GM18508 (cell line): ENCODE results near the gene KCNA3.

ENCODE experiments used
- ATAC-seq: cut with Tn5 transposase; IDR thresholded peaks from one replicate; pipeline ENCODE4 v1.9.1; 2021; ENCODE audit warnings: moderate number of reproducible peaks; ENCODE audit not compliant: insufficient read depth, unreplicated experiment

Gene KCNA3

GRCh38 chr1:110643879-110644472 is 30.8 kb downstream of the KCNA3 start:
- no peak for ATAC-seq

- no peak for ATAC-seq
Measured at GRCh38 chr1:110639724-110640386, 34.9 kb downstream of the KCNA3 start.

GRCh38 chr1:110638556-110638955 is 36.2 kb downstream of the KCNA3 start:
- ATAC-seq, result no peak

- ATAC-seq, result no peak
Measured at GRCh38 chr1:110638058-110638457, 36.7 kb downstream of the KCNA3 start.

- ATAC-seq, result no peak
Measured at GRCh38 chr1:110637475-110637874, 37.3 kb downstream of the KCNA3 start.

- ATAC-seq, result no peak
Measured at GRCh38 chr1:110636149-110636935, 38.4 kb downstream of the KCNA3 start.

- ATAC-seq, result no peak
Measured at GRCh38 chr1:110635434-110635833, 39.3 kb downstream of the KCNA3 start.

GRCh38 chr1:110634455-110635311 is 40.1 kb downstream of the KCNA3 start:
- ATAC-seq, result peak; percentile 38

GRCh38 chr1:110634086-110634454 is 40.7 kb downstream of the KCNA3 start:
- ATAC-seq, result no peak

- no peak for ATAC-seq
Measured at GRCh38 chr1:110633646-110634030, 41.1 kb downstream of the KCNA3 start.

- ATAC-seq, result no peak
Measured at GRCh38 chr1:110631836-110632620, 42.7 kb downstream of the KCNA3 start.

- peak; percentile 23 for ATAC-seq
Measured at GRCh38 chr1:110630839-110631663, 43.7 kb downstream of the KCNA3 start.

GRCh38 chr1:110628323-110629105 is 46.2 kb downstream of the KCNA3 start:
- no peak for ATAC-seq

- ATAC-seq, result no peak
Measured at GRCh38 chr1:110627764-110628163, 47.0 kb downstream of the KCNA3 start.

GRCh38 chr1:110626889-110627288 is 47.9 kb downstream of the KCNA3 start:
- no peak for ATAC-seq
